22Rv1 (cell line): ENCODE measurements around the gene ANKRD55.

Experiments
- H3K27ac ChIP-seq: fragments of 450-650 bp; 2 replicates; pipeline ENCODE4 v1.5.1; 2017
- CTCF ChIP-seq: fragments of 450-650 bp; IDR thresholded peaks from 2 replicates; pipeline ENCODE4 v1.5.1; 2017; ENCODE audit warnings: mild to moderate bottlenecking
- ZFX ChIP-seq: fragments of 450-650 bp; IDR thresholded peaks from 2 replicates; pipeline ENCODE4 v1.6.1; 2017; ENCODE audit warnings: antibody characterized with exemption, borderline replicate concordance

The ANKRD55 gene

GRCh38 chr5:56175021-56175420 is 58.1 kb downstream of the ANKRD55 start:
- no peak for TF ChIP-seq ZFX
- TF ChIP-seq CTCF, result no peak
- H3K27ac ChIP-seq, result no peak overlapping the region

- TF ChIP-seq ZFX (no peak), CTCF (no peak)
- H3K27ac ChIP-seq, result no peak overlapping the region
Measured at GRCh38 chr5:56172241-56172640, 60.9 kb downstream of the ANKRD55 start.

- no peak overlapping the region for H3K27ac ChIP-seq
- TF ChIP-seq ZFX (no peak), CTCF (no peak)
Measured at GRCh38 chr5:56170557-56170956, 62.6 kb downstream of the ANKRD55 start.

GRCh38 chr5:56169949-56170348 is 63.2 kb downstream of the ANKRD55 start:
- TF ChIP-seq CTCF (no peak), ZFX (no peak)
- H3K27ac ChIP-seq, result no peak overlapping the region

- TF ChIP-seq ZFX (no peak), CTCF (no peak)
- H3K27ac ChIP-seq, result no peak overlapping the region
Measured at GRCh38 chr5:56169281-56169680, 63.8 kb downstream of the ANKRD55 start.

- H3K27ac ChIP-seq, result no peak overlapping the region
- TF ChIP-seq CTCF, result no peak
- TF ChIP-seq ZFX, result no peak
Measured at GRCh38 chr5:56168066-56168478, 65.1 kb downstream of the ANKRD55 start.

GRCh38 chr5:56167519-56167918 is 65.6 kb downstream of the ANKRD55 start:
- H3K27ac ChIP-seq, result no peak overlapping the region
- TF ChIP-seq CTCF, result no peak
- TF ChIP-seq ZFX, result no peak
